ENCODE data around the gene MAFB.

MAFB gene

GRCh38 chr20:40638414-40638813, 50.6 kb downstream of the MAFB start:
- H3K4me1 Mint-ChIP-seq: peaks cover 20% of the 10 kb centered on the region
- H3K9me3 Mint-ChIP-seq: no peaks in the 10 kb centered on the region
- no peak for DNase-seq
- TF ChIP-seq, protein P1, sequence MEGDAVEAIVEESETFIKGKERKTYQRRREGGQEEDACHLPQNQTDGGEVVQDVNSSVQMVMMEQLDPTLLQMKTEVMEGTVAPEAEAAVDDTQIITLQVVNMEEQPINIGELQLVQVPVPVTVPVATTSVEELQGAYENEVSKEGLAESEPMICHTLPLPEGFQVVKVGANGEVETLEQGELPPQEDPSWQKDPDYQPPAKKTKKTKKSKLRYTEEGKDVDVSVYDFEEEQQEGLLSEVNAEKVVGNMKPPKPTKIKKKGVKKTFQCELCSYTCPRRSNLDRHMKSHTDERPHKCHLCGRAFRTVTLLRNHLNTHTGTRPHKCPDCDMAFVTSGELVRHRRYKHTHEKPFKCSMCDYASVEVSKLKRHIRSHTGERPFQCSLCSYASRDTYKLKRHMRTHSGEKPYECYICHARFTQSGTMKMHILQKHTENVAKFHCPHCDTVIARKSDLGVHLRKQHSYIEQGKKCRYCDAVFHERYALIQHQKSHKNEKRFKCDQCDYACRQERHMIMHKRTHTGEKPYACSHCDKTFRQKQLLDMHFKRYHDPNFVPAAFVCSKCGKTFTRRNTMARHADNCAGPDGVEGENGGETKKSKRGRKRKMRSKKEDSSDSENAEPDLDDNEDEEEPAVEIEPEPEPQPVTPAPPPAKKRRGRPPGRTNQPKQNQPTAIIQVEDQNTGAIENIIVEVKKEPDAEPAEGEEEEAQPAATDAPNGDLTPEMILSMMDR (IDR thresholded peaks at IDR 0.05): no peak
- H3K27me3 Mint-ChIP-seq (ENCODE audit: low read depth, poor library complexity): peaks cover 29% of the 10 kb centered on the region
- H3K36me3 Mint-ChIP-seq (ENCODE audit: low read depth): no peaks in the 10 kb centered on the region
- no peak overlapping the region for H3K4me3 Mint-ChIP-seq
- H3K27ac Mint-ChIP-seq: no peak overlapping the region

DNA sequence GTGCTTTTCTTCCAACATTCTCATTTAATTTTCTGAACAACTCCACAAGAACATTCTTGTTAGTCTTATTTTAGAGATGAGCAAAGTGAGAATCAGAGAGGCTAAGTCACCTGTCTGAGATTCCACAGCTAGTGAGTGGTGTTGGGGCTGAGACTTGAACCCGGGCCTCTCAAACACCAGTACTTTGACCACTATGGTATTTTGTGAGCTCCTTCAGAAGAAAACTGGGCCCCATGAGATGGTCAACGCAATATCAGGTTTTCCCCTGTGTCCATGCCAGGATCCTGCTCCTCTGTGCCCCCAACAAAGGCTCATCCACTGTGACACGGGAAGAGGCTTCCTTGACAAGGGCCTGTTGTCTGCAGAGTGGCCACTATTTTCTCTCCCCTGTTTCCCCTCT, 51.9 kb downstream of the MAFB start:
- Mint-ChIP-seq H3K4me3 (no peak overlapping the region), H3K9me3 (no peaks in the 10 kb centered on the region), H3K36me3 (ENCODE audit: low read depth) (no peaks in the 10 kb centered on the region), H3K27me3 (ENCODE audit: low read depth, poor library complexity) (peaks cover 32% of the 10 kb centered on the region), H3K27ac (no peak overlapping the region), H3K4me1 (peaks cover 8% of the 10 kb centered on the region)
- TF ChIP-seq, protein P1 (IDR thresholded peaks at IDR 0.05): no peak
- no peak for DNase-seq

- Mint-ChIP-seq H3K27me3 (ENCODE audit: low read depth, poor library complexity) (peaks cover 30% of the 10 kb centered on the region), H3K27ac (no peak overlapping the region), H3K4me3 (no peak overlapping the region), H3K9me3 (no peaks in the 10 kb centered on the region), H3K4me1 (peaks cover 8% of the 10 kb centered on the region), H3K36me3 (ENCODE audit: low read depth) (no peaks in the 10 kb centered on the region)
- no peak for DNase-seq
- TF ChIP-seq, protein P1 (IDR thresholded peaks at IDR 0.05): no peak
Measured at GRCh38 chr20:40636486-40636885, 52.5 kb downstream of the MAFB start.

DNA sequence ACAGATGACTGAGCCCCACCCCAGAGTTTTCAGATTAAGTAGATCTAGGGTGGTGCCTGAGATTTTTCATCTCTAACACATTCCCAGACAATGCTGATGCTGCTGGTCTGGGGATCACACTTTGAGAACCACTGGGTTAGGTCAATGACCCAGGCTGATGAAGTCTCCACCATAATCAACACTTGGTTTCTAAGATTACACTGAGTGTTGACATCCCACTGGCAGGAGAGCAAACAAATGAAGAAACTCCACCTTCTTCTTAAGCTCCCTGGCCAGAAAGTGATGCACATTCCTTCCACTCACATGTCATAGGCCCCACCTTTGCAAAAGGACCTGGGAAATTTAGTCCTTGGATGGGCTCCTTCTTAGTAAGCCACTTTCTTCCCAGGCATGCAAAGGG, 53.1 kb downstream of the MAFB start:
- Mint-ChIP-seq H3K27me3 (ENCODE audit: low read depth, poor library complexity) (peaks cover 30% of the 10 kb centered on the region), H3K36me3 (ENCODE audit: low read depth) (no peaks in the 10 kb centered on the region), H3K4me1 (peaks cover 8% of the 10 kb centered on the region), H3K9me3 (no peaks in the 10 kb centered on the region), H3K4me3 (no peak overlapping the region), H3K27ac (no peak overlapping the region)
- DNase-seq: no peak
- TF ChIP-seq, protein P1 (IDR thresholded peaks at IDR 0.05): no peak
